Measurements from ENCODE around the gene ELP5. TPM values are rescaled to one million over a fixed set of nuclear protein-coding genes. Genes with fewer than 3 reads are reported as not detected.

ELP5 gene
- total and polyA plus RNA-seq, 8 donors = 8.4 to 45.2 (median 19.5) TPM; not detected in 1

- DNase-seq = peak in 1 of 2 donors; percentile 42
- 28 to 55% (median 52%) methylated on average over 4 to 6 of the region's 6 CpGs for WGBS, 5 donors
- no peaks in the 10 kb centered on the region for H3K9me3 ChIP-seq
- H3K27ac ChIP-seq = peak overlapping the region in 4 of 5 donors; percentile 81 to 92 (median 84)
- H3K4me1 ChIP-seq = peaks cover 20 to 43% (median 35%) of the 10 kb centered on the region in 4 donors
- H3K4me3 ChIP-seq = peak overlapping the region; percentile 43 to 60 (median 54)
- peaks cover 0 to 40% (median 16%) of the 10 kb centered on the region in 3 donors for H3K27me3 ChIP-seq
- intact Hi-C loops (cut with DNase I; ENCODE audit: low total_unique reads) = no loop called here
- TF ChIP-seq POLR2A (IDR thresholded peaks at IDR 0.05) (no peak), EP300 (IDR thresholded peaks at IDR 0.05) (no peak), CTCF (IDR thresholded peaks at IDR 0.05) (no peak), POLR2AphosphoS5 (IDR thresholded peaks at IDR 0.05) (peak in 1 of 3 donors; percentile 27)
- H3K36me3 ChIP-seq = peaks cover 0 to 21% (median 4%) of the 10 kb centered on the region in 4 donors
Observed at GRCh38 chr17:7282752-7283321, 30.8 kb downstream of the ELP5 start.

- Histone ChIP-seq H3K27ac (peak overlapping the region in 3 of 5 donors; percentile 37 to 92 (median 83)), H3K4me1 (peaks cover 20 to 43% (median 35%) of the 10 kb centered on the region in 4 donors), H3K36me3 (peaks cover 0 to 21% (median 4%) of the 10 kb centered on the region in 4 donors), H3K4me3 (peak overlapping the region in 3 of 4 donors; percentile 43 to 60 (median 52)), H3K27me3 (peaks cover 0 to 48% (median 16%) of the 10 kb centered on the region in 3 donors), H3K9me3 (no peaks in the 10 kb centered on the region)
- intact Hi-C loops (cut with DNase I; ENCODE audit: low total_unique reads) = no loop called here
- 79 to 87% (median 85%) methylated on average over 13 to 18 of the region's 18 CpGs for WGBS, 5 donors
- TF ChIP-seq CTCF (IDR thresholded peaks at IDR 0.05) = no peak
- TF ChIP-seq POLR2A (IDR thresholded peaks at IDR 0.05) = no peak
- TF ChIP-seq POLR2AphosphoS5 (IDR thresholded peaks at IDR 0.05) = no peak
- TF ChIP-seq EP300 (IDR thresholded peaks at IDR 0.05) = no peak
- DNase-seq = no peak
Observed at GRCh38 chr17:7283471-7284216, 31.6 kb downstream of the ELP5 start.

DNA sequence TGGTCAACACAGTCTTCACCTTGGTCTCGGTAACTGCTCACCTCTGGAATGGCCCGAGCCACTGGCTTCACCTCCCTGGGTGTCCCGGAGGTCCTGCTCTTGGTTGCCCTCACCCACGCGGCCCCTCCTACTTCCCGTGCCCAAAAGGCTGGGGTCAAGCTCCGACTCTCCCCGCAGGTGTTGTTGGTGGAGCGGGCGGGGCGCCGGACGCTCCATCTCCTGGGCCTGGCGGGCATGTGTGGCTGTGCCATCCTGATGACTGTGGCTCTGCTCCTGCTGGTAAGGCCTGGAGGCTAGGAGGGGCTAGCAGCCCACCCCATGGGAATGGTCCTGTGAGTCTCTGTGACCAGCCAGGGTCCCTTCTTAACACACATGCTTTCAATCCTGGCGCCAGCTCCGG is 32.9 kb downstream of the ELP5 start:
- WGBS, 5 donors = 81 to 93% (median 88%) methylated on average over 4 to 16 of the region's 16 CpGs
- peaks cover 0 to 21% (median 4%) of the 10 kb centered on the region in 4 donors for H3K36me3 ChIP-seq
- peaks cover 20 to 43% (median 35%) of the 10 kb centered on the region in 4 donors for H3K4me1 ChIP-seq
- no peaks in the 10 kb centered on the region for H3K9me3 ChIP-seq
- H3K27ac ChIP-seq = no peak overlapping the region
- no peak for DNase-seq
- intact Hi-C loops (cut with DNase I; ENCODE audit: low total_unique reads) = no loop called here
- peaks cover 0 to 56% (median 16%) of the 10 kb centered on the region in 3 donors for H3K27me3 ChIP-seq
- no peak overlapping the region for H3K4me3 ChIP-seq
- TF ChIP-seq CTCF (IDR thresholded peaks at IDR 0.05) = no peak
- no peak for TF ChIP-seq POLR2AphosphoS5 (IDR thresholded peaks at IDR 0.05)
- TF ChIP-seq EP300 (IDR thresholded peaks at IDR 0.05) = no peak
- no peak for TF ChIP-seq POLR2A (IDR thresholded peaks at IDR 0.05)

DNA sequence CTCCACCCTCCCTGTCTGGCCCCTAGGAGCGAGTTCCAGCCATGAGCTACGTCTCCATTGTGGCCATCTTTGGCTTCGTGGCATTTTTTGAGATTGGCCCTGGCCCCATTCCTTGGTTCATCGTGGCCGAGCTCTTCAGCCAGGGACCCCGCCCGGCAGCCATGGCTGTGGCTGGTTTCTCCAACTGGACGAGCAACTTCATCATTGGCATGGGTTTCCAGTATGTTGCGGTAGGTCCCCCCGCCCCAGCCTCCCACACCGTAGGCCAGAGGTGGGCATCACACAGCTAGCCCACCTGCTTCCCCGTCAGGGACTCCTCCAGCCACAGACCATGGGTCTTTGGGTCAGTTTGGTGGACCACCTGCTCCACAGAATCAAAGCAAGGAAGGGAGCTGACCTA is 33.7 kb downstream of the ELP5 start:
- intact Hi-C loops (cut with DNase I; ENCODE audit: low total_unique reads) = no loop called here

More for the DNA sequence above, 33.7 kb downstream of the ELP5 start:
- H3K27ac ChIP-seq = no peak overlapping the region
- WGBS, 5 donors = 76 to 94% (median 91%) methylated on average over 12 of the region's 12 CpGs
- peaks cover 0 to 21% (median 4%) of the 10 kb centered on the region in 4 donors for H3K36me3 ChIP-seq
- no peak for DNase-seq
- H3K4me1 ChIP-seq = peaks cover 18 to 37% (median 30%) of the 10 kb centered on the region in 4 donors
- no peak for TF ChIP-seq EP300 (IDR thresholded peaks at IDR 0.05)
- no peak for TF ChIP-seq CTCF (IDR thresholded peaks at IDR 0.05)
- no peak for TF ChIP-seq POLR2A (IDR thresholded peaks at IDR 0.05)
- no peak for TF ChIP-seq POLR2AphosphoS5 (IDR thresholded peaks at IDR 0.05)
- H3K4me3 ChIP-seq = no peak overlapping the region
- no peaks in the 10 kb centered on the region for H3K9me3 ChIP-seq
- H3K27me3 ChIP-seq = peaks cover 0 to 63% (median 16%) of the 10 kb centered on the region in 3 donors
